Stromal cell of bone marrow (primary cell): Measurements from ENCODE around the gene ZMYND8.
"Not testable (repeated sequence)": the region's sequence is repeated elsewhere in the genome, so short reads cannot be mapped to it uniquely, and the experiment has no call there.

Source experiments
- DNase-seq: peaks from one replicate; pipeline ENCODE4 v3.0.0-alpha.2; 2012; ENCODE audit warnings: low read depth

The ZMYND8 gene

DNA sequence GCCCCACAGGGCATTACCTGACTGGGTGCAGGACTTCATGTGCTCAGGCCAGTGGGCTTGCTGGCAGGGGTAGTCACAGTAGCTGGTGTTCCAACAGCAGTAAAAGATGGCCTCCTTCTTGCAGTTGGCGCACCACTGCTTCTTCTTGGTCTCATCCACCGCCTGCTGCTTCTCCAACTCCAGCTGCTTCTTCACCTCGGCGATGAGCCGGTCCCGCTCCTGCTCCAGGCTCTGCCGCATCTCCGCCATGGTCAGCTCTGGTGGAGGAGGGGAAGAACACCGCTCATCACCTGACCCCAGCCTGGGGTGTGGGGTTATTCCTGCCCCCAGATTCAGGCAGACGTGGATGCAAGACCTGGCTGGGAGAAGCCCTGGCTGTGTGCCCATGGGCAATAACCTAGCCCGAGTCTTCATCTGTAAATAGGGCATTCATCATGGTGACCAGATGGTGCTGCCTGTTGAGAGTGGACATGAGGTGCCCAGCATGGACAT is 132.2 kb downstream of the ZMYND8 start:
- DNase-seq, result no peak

DNA sequence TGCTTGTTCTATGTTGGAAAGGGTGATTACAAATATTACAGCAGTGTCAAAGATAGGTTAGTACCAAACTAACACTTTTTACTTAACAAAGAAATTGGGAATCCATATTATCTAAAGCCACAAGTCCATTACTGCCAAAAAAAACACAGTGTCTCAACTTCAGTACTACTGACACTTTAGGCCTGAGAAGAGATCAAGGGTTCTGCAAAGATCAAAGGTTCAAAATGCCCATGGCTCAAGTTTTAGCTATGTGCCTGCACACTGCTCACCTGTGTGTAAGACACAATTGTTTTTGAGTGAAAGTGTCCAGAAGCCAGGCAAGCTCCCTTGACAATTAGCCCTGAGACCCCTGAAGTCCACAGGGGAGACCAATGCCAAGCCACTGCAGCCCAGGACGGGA is 132.6 kb downstream of the ZMYND8 start:
- DNase-seq, result no peak

DNA sequence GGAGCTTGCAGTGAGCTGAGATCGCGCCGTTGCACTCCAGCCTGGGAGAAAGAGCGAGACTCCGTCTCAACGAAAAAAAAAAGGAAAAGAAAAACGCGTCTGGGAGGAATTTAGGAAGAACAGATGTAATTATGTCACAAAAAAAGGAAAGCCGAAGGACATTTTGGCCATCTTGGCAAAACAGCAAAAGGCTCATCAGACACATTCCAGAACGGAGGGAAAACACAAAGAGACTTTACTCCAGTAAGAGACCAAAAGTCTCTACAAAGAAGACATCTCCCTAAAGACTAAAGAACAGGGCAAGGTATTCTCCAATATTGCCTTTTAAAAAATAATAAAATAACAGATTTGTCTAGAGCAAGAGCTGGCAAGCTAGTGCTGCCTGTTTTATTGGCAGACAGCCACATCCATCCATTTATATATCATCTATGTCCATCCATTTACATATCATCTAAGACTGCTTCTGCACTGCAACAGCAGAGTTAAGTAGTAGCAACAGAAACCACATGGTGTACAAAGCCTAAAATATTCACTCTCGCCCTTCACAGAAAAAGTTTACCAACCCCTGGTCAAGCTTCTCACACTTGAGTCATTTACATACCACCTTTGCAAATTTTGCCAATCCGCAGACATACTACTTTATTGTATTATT is 133.9 kb downstream of the ZMYND8 start:
- DNase-seq, result no peak

DNA sequence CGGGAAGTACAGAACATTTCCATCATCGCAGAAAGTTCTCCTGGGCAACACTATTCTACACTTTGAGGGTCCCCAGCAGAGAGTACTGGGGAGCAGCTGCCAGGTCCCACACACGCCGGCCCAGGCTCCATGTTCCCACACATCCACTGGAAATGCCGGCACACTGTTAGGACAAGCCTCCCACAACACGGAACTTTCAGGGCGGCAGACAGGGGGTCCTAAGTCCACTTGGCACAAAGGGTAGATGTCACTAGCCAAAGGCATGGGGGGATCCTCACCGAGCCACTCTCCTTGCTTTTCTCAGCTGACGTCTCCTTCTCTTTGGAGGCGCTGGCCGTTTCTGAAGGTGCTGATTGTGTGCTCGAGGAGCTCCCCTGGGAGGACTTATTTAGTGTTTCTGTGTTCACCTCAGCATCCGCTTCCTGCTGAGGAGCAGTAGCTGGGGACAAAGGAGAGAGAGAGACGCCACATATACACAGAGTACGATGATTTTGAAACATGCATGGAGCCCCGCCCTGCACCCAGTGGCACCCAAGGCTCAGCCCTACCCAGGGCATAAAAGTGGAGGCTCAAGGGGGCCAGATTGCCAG is 135.4 kb downstream of the ZMYND8 start:
- no peak for DNase-seq

DNA sequence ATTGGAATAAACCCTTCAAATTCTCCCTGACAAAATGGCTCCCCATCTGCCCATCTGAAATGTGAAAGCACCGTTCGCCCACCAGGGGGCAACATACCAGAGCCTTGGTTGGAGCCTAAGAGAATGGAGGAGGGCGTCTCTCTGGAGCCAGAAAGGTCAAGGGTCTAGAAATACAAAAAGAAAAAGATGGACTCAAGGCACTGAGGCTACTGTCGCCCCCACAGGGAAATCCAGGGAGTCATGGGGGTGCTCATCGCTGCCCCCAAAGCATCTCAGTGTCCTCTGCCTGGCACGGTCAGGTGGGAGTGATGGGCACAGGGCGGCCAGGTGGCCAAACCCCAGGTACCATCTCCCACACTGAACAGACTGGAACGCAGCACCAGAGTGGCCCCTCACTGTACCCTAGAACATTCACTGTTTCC is 136.3 kb downstream of the ZMYND8 start:
- peak; percentile 7 for DNase-seq

DNA sequence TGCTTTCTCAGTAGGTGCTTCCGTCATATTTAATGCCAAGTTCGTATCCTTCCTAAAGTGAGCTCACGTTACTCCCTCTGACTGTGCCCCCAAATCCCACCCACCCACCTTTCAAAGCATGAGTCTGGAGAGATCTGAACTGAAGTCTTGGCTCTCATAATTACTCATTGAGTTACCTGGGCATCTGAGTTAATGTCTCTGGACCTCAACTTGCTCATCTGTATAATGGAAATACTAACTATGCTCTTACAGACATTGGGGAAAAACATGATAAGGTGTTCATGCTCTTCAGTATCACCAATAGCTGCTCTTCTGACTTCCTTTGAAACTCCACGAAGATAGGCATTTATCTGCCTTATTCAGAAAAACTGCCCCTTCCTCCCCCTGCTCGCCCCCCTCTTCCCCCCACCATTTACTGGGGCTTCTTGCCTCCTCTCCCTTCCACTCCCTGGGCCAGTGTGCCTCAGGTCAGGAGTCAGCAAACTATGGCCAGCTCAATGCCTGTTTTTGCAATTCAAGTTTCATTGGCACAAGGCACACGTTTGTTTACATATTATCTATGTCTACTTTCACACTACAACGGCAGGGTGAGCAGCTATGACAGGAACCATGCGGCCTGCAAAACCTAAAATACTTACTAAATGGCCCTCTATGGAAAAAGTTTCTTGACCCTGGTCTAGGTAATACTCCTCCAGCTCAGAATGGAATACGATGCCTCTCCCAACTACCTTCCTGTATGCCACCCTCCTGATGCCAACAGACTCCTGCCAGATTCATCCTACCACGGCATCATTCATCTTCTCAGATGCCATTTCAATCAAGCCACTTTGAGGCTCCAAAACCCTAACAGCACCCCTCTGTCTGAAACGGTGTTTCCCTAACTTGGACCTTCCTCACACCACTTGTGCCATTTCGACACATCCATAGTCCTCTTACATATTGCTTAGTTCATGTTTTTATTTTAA is 138.7 kb downstream of the ZMYND8 start:
- DNase-seq, result no peak

DNA sequence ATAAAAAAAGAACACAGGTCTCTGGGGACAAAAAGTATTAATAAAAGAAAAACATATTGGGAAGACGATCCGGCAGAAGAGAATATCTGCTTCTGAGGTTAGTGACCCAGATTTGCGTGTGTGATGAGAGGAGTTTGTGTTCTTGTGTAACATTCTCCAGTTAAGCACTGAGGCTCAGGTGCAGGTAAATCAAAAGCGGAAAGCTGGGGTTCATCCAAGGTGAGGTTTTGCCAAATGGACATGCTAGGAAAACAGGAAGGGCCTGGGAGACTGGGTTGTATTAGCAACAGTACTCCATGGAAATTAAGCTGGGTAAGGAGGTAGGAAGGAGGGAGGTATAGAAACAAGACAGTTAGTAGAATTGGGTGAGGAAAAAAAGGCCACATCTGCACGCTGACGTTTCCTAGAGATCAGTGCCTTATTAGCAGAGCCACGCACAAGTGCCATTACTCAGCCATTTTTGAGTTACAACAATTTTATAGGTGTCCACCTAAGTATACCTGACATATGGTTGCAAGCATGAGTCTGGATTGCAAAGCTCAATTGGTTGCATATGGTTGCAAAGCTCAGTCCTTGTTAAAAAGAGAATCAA is 139.6 kb downstream of the ZMYND8 start:
- DNase-seq, result no peak

DNA sequence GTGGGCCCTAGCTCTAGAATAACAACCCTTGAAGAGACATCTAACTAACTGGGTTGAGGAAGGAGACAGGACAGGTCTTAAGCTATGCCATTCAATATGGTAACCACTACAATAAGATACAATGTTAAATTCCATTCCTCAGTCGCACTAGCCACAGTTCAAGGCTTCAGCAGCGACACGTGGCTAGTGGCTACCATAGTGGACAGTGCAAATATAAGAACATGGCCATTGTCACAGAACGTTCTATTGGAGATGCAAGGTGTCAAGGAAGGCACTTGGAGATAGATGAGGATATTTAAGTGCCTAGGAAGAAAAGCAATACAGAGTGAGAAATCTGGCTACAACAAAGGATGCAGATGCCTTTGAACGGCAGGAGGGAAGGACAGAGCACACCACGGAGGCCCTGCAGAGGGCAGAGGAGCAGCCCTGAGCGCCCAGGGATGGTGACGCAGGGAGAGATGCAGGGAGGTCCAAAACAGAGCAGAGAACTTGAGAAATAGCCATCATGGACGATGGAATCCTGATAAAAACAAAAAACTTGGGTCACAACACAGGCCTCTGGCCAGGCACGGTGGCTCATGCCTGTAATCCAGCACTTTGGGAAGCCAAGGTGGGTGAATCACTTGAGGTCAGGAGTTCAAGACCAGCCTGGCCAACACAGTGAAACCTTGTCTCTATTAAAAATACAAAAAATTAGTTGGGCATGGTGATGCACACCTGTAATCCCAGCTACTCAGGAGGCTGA is 140.7 kb downstream of the ZMYND8 start:
- no peak for DNase-seq

DNA sequence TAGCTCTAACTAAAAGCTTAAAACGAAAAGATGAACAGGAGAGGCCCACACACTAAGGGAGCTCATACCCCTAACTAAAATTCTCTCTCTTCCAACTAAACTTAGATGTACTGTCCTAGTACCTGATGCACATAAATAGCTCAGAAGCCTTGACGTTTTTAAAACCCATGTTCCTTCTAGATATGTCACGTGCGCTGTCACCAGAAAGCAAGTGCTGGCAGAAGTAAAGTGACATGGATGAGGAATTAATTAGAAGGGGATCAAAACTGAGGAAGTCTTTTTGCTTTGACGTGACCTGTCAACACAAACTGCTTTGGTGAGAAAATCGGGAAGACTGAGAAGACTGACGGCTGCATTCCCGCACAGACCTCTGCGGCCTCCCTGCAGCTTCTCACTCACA is 142.5 kb downstream of the ZMYND8 start:
- no peak for DNase-seq

DNA sequence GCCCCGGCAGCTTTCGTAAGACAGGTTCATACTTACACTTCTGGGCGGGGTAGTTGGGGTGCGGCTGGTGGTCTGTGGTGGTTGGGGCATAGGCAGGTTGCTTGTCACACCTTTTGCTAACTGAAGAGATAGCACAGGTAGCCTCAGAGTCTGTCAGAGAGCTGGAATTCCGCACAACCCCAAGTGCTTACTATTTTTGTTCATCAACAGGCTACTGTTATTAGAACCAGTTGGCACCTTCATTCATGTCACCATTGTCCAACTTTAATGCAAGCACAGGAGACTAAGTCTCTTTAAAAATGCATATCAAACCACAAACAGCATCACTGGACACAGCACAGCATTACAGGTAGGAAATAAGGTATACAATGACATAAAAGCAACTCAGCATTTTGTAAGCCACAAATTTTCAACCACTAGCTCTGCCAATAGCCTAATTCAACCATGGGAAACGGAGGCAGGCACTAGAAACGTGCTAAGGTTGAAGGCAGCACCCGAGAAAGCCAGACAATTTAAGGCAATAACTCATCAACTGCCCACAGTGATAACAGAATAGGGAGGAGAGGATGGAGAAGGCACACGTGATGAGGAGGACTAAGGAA is 143.8 kb downstream of the ZMYND8 start:
- DNase-seq, result no peak

DNA sequence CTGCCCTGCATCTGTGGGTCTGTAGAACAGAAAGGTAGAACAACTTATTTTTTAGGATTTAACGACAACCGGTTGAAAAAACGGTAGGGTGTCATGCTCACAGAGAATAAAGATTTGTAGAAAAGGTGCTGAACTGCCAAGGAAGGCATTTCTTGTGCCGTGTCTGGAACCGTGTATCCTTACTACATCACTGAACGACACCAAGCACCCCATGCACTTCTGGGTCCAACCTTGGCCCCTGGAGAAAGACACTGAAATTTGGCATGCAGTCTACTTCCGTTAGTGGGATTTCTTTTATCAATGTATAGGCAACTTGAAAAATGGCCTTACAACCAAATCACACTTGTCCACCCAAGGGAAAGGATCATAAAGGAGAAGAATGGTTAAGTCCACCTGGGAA is 145.5 kb downstream of the ZMYND8 start:
- DNase-seq, result no peak

DNA sequence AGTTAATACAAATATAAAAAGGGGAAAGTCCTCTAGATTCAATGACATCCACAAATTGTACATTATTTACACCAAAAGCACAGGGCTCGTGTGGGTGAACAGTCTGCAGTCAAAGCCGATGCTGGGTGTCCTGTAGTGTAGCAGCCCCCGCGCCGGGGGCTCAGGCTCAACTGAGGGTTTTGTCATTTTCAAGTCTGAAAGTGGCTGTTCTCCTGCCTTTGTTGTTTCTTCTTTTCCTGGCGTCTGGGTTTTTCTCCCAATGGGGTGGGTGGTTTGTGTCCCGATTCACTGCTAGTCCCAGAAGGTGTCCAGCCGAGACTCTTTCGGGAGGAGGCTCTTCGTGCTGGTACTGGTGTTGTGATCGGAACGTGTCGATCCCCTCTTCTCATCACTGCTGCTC is 146.0 kb downstream of the ZMYND8 start:
- DNase-seq, result no peak

DNA sequence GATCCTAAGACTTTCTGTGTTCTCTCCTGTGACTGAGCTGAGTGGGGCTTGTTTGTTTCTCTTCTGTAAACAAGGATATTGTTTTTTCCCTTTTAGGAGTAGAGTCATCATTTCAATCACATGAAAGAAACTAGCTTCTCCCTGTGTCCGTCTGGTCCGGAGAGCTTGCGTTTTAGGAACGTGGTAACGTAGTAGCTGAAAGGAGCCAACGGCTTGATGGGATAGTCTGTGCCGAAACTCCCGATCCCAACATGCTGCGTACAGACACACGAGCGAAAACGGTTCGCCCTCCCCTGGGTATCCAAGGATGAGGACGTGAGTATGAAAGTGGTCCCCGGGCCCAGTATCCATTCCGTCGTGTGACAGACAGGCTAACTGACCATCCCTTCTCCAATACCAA is 146.5 kb downstream of the ZMYND8 start:
- DNase-seq, result no peak

DNA sequence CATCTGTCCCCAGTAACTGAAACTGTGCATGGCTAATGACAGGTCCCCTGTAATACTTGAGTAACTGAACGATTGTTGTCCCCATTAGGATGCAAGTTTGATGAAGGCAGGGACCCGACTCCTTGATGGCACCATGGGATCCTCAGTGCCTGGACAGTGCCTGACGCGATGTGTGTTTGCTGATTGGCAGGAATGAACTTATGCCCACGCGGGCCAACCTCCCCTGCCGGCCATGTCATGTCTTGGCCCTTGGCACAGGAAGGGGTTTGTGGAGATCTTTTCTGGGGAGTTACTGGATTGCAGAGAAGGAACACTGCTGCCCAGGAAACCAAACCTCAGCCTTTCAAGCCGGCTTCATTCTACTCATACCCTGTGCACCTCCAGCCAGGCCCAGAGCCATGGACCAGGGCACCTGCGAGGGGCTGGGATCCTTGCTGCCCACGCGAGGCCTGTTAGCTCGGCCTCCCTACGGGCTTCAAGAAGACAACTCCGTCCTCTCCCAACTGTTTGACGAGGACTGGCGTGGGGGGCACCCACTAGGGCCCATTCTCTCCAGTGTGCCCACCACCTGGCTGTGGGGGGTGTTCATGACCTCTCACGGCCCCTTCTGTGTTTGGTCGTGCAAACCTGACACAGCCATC is 147.8 kb downstream of the ZMYND8 start:
- DNase-seq, result no peak

DNA sequence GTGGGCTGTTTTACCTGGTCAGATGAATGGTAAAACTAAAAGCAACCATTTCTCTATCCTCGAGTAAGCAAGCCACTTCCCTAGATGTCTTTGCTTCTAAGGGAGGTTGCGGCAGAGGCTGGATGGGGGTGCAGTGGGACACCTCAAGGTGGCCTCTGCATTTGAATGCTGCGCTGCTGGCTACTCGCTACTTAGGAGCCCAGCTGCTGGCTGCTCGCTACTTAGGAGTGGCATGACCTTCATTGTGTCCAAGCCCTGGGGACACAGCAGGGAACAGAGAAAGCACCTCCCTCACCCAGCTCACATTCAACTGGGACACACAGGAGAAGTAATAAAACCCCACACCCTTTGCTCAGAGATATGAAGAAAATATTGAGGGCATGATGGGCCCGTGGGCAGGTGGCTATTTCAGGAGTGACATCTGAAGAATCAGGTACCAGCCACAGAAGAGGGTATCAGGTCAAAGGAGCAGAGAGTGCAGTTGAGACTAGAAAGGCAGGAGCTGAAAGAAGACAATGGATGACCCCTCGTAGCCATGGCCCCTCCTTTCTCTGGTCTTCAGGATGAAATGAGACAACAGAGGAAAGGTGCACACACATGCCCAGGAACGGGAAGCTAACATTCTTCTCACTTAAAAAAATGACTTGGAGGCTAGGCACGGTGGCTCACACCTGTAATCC is 149.4 kb downstream of the ZMYND8 start:
- no peak for DNase-seq

DNA sequence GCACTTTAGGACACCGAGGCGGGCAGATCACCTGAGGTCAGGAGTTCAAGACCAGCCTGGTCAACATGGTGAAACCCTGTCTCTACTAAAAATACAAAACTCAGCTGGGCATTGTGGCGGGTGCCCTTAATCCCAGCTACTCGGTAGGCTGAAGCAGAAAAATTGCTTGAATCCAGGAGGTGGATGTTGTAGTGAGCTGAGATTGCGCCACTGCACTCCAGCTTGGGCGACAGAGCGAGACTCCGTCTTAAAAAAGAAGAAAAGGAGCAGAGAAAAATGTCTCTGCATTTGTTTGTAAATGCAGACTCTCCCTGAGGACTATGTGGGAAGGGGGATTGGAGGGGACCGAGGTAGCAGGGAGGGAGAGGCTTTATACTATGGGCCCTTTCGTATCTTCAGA is 149.9 kb downstream of the ZMYND8 start:
- DNase-seq, result not testable (repeated sequence)

DNA sequence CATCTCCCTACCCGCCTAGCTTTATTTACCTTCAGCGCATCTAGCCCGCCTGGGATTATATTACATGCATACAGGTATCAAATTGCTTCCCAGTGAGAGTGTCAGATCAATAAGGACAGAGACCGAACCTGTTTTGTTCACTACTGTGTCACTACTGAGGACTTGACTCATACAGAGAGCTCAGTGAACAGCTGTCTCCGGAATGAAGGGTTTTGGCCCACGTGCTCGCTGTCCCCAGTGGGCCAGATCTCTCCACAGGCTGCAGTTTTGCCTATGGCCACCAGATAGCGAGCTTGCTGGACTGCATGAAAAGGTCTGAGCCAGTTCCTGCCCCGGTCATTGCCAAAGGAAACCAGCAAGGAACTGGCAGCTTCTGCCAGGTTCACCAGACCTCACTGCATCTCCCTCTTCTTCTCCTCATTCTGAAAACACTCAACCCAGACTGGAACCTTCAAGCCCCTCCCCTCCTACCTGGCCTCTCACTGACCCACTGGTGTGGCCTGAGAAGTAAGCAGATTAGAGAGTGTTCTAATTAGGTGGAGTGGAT is 150.8 kb downstream of the ZMYND8 start:
- peak; percentile 76 for DNase-seq

DNA sequence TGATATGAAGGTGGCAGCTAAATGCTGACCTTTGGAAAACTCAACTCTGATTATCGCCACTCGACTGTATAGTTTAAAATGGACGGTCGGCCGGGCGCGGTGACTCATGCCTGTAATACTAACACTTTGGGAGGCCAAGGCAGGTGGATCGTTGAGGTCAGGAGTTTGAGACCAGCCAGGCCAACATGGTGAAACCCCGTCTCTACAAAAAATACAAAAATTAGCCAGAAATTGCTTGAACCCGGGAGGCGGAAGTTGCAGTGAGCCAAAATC is 151.7 kb downstream of the ZMYND8 start:
- not testable (repeated sequence) for DNase-seq

DNA sequence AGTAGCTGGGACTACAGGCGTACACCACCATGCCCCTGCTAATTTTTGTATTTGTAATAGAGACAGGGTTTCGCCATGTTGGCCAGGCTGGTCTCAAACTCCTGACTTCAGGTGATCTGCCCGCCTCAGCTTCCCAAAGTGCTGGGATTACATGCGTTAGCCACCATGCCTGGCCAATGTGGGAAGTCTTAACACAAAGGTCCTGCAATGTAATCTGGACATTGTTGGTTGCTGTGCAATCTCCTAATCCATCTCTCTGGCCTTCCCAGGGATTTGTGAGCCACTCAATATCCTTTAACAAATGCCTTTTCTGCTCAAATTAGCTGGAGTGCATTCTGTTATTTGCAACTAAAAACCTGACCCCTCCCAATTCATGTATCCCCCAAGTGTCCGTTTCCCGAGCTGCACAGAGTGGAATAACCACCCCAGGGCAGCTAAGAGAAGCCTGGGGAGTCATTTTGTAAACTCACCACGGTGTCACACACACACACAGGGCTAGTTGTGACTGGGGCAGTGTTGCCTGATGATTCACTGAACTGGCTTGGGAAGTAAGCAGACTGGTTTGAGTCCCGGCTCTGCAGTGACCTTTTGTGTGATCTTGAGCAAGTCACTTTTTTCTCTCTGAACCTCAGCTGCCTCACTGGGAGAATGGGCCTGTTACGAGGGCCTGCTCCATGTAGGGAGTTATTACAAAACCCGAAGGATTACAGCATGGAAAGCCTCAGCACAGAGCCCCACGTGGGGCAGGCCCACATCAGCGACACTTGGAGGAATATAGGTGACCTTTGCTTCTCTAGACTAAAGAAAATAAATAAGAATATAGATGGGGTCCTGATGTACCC is 152.3 kb downstream of the ZMYND8 start:
- peak; percentile 56 for DNase-seq
